SK-N-SH (cell line): ENCODE measurements around the gene MEIS2. TPM values are rescaled to one million over a fixed set of nuclear protein-coding genes. Genes with fewer than 3 reads are reported as not detected.
A peak's percentile ranks its signal among the peaks of the same experiment; 100 is the strongest.

Experiments
- CHD2 ChIP-seq: fragments of 150-350 bp; IDR thresholded peaks from 2 replicates; pipeline ENCODE4 v1.6.1; 2018; ENCODE audit warnings: low read length; ENCODE audit not compliant: partially characterized antibody
- EP300 ChIP-seq, 2 experiments: IDR thresholded peaks; 2 replicates each; pipeline versions ENCODE4 v1.4.0 to v1.6.1; 2012; ENCODE audit warnings: borderline replicate concordance in 1 of 2, low read depth in 1 of 2, low read length in 1 of 2
- EZH2phosphoT487 ChIP-seq: fragments of 200-600 bp; sonication (generic); IDR thresholded peaks from 2 replicates; pipeline ENCODE4 v1.6.1; 2017; ENCODE audit warnings: low read depth, mixed run types, mild to moderate bottlenecking, antibody characterized with exemption, moderate library complexity, borderline replicate concordance
- FOSL2 ChIP-seq: IDR thresholded peaks from 2 replicates; pipeline ENCODE4 v1.4.0; 2012; ENCODE audit warnings: low read depth, mild to moderate bottlenecking, moderate library complexity, borderline replicate concordance
- GABPA ChIP-seq: IDR thresholded peaks from 2 replicates; pipeline ENCODE4 v1.4.0; 2012; ENCODE audit warnings: low read depth, mild to moderate bottlenecking
- GATA2 ChIP-seq: sonication (generic); formaldehyde crosslinking; IDR thresholded peaks from 2 replicates; pipeline ENCODE4 v1.5.0; 2020; ENCODE audit warnings: mild to moderate bottlenecking, missing genetic modification reagents
- JUND ChIP-seq: IDR thresholded peaks from 2 replicates; pipeline ENCODE4 v1.4.0; 2012
- MAX ChIP-seq: IDR thresholded peaks from 2 replicates; pipeline ENCODE4 v1.4.0; 2012; ENCODE audit warnings: low read depth
- MEF2A ChIP-seq: IDR thresholded peaks from 2 replicates; pipeline ENCODE4 v1.4.0; 2012; ENCODE audit warnings: low read depth, borderline replicate concordance
- MXI1 ChIP-seq: IDR thresholded peaks from 2 replicates; pipeline ENCODE4 v1.6.1; 2012; ENCODE audit warnings: mild to moderate bottlenecking, low read depth, low read length, improper control_type of control experiment
- NFIC ChIP-seq: IDR thresholded peaks from 2 replicates; pipeline ENCODE4 v1.4.0; 2012; ENCODE audit warnings: borderline replicate concordance
- NRF1 ChIP-seq: IDR thresholded peaks from 2 replicates; pipeline ENCODE4 v1.6.1; 2012; ENCODE audit warnings: low read depth, mild to moderate bottlenecking, low read length
- POLR2AphosphoS5 ChIP-seq: IDR thresholded peaks from 2 replicates; pipeline ENCODE4 v1.6.1; 2012; ENCODE audit warnings: low read depth, low read length
- RAD21 ChIP-seq: IDR thresholded peaks from 2 replicates; pipeline ENCODE4 v1.6.1; 2012; ENCODE audit warnings: mild to moderate bottlenecking, low read length
- REST ChIP-seq: IDR thresholded peaks from 2 replicates; pipeline ENCODE4 v1.6.1; 2012; ENCODE audit warnings: mild to moderate bottlenecking, low read depth, low read length, moderate library complexity
- RFX5 ChIP-seq: IDR thresholded peaks from 2 replicates; pipeline ENCODE4 v1.6.1; 2012; ENCODE audit warnings: mild to moderate bottlenecking, improper control_type of control experiment, low read length
- RXRA ChIP-seq: IDR thresholded peaks from 2 replicates; pipeline ENCODE4 v1.4.0; 2012; ENCODE audit warnings: low read depth, mild to moderate bottlenecking, borderline replicate concordance
- SIN3A ChIP-seq: IDR thresholded peaks from 2 replicates; pipeline ENCODE4 v1.6.1; 2012; ENCODE audit warnings: low read depth, mild to moderate bottlenecking, low read length, moderate library complexity, borderline replicate concordance
- TAF1 ChIP-seq: IDR thresholded peaks from 2 replicates; pipeline ENCODE4 v1.6.1; 2012; ENCODE audit warnings: low read depth, mild to moderate bottlenecking, low read length, moderate library complexity, borderline replicate concordance
- TCF12 ChIP-seq: IDR thresholded peaks from 2 replicates; pipeline ENCODE4 v1.4.0; 2012
- TEAD4 ChIP-seq: IDR thresholded peaks from 2 replicates; pipeline ENCODE4 v1.4.0; 2012; ENCODE audit warnings: mild to moderate bottlenecking, borderline replicate concordance; ENCODE audit not compliant: insufficient read depth
- YY1 ChIP-seq: IDR thresholded peaks from 2 replicates; pipeline ENCODE4 v1.4.0; 2012; ENCODE audit warnings: low read depth, mild to moderate bottlenecking
- polyA plus RNA-seq, 3 experiments: library from polyadenylated mRNA; depleted of rRNA; stranded (reverse); fragments of >200 nt; gene quantifications; 2 replicates each; pipeline ENCODE4 v1.2.3, GENCODE V29; 2012
- TF ChIP-seq, protein P1 (sequence below): fragments of 150-350 bp; IDR thresholded peaks from 2 replicates; pipeline ENCODE4 v1.6.1; 2017; ENCODE audit warnings: antibody characterized with exemption, low read length, low read depth, borderline replicate concordance
- TF ChIP-seq, protein P2 (sequence below): fragments of 200-600 bp; sonication (generic); IDR thresholded peaks from 2 replicates; pipeline ENCODE4 v1.6.1; 2017; ENCODE audit warnings: antibody characterized with exemption, mild to moderate bottlenecking, moderate library complexity
- TF ChIP-seq, protein P3 (sequence below): IDR thresholded peaks from 2 replicates; pipeline ENCODE4; 2012

MEIS2 gene
- polyA plus RNA-seq, 1 of the 3 experiments (the other 2 are of a cell fraction): 146 TPM

DNA sequence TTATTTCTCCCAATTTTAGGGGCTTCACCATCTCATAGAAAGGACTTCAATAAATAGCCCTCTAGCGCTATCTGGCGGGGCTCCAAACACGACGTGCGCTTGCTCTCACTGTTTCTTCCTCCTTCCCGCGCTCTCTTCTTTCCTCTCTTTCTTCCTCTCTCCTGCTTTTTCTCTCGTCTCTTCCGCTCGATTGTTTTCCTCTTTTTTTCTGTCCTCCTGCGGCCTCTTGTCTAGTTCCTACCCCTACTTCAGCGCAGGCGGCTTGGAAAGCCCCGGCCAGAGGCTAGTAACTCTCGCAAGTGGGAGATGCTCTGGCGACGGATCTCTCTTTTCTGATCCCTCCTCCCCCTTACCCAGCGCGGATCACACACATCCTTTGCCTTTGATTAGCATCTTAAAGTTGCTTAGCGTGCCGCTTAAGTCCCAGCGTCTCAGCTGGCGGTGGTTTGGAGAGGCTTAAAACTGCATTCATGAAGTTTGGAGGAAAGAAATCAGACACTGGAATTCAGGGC, 6.2 kb upstream of the MEIS2 start (continued):
- TF ChIP-seq REST: no peak
- no peak for TF ChIP-seq CHD2
- TF ChIP-seq, protein P1, sequence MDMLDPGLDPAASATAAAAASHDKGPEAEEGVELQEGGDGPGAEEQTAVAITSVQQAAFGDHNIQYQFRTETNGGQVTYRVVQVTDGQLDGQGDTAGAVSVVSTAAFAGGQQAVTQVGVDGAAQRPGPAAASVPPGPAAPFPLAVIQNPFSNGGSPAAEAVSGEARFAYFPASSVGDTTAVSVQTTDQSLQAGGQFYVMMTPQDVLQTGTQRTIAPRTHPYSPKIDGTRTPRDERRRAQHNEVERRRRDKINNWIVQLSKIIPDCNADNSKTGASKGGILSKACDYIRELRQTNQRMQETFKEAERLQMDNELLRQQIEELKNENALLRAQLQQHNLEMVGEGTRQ: no peak
- TF ChIP-seq NFIC: peak; percentile 29; the same call in 1 of the 2 replicates
- no peak for TF ChIP-seq TCF12
- TF ChIP-seq NRF1: no peak
- no peak for TF ChIP-seq POLR2AphosphoS5
- TF ChIP-seq SIN3A: peak; percentile 44; the same call in 1 of the 2 replicates
- TF ChIP-seq MAX: 0 out of 2 replicates have a peak, but pooled peaks have one; percentile 7
- TF ChIP-seq RFX5: no peak
- TF ChIP-seq, protein P2, sequence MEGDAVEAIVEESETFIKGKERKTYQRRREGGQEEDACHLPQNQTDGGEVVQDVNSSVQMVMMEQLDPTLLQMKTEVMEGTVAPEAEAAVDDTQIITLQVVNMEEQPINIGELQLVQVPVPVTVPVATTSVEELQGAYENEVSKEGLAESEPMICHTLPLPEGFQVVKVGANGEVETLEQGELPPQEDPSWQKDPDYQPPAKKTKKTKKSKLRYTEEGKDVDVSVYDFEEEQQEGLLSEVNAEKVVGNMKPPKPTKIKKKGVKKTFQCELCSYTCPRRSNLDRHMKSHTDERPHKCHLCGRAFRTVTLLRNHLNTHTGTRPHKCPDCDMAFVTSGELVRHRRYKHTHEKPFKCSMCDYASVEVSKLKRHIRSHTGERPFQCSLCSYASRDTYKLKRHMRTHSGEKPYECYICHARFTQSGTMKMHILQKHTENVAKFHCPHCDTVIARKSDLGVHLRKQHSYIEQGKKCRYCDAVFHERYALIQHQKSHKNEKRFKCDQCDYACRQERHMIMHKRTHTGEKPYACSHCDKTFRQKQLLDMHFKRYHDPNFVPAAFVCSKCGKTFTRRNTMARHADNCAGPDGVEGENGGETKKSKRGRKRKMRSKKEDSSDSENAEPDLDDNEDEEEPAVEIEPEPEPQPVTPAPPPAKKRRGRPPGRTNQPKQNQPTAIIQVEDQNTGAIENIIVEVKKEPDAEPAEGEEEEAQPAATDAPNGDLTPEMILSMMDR: peak; percentile 61
- no peak for TF ChIP-seq EP300 (IDR thresholded peaks at IDR 0.05; ENCODE audit: borderline replicate concordance in 1 of 2, low read depth in 1 of 2, low read length in 1 of 2)
- TF ChIP-seq RXRA: no peak
- no peak for TF ChIP-seq JUND
- TF ChIP-seq MEF2A: no peak
- TF ChIP-seq GATA2 (CRISPR knock-in tag): no peak
- TF ChIP-seq, protein P3, sequence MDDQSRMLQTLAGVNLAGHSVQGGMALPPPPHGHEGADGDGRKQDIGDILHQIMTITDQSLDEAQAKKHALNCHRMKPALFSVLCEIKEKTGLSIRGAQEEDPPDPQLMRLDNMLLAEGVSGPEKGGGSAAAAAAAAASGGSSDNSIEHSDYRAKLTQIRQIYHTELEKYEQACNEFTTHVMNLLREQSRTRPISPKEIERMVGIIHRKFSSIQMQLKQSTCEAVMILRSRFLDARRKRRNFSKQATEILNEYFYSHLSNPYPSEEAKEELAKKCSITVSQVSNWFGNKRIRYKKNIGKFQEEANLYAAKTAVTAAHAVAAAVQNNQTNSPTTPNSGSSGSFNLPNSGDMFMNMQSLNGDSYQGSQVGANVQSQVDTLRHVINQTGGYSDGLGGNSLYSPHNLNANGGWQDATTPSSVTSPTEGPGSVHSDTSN: no peak
- TF ChIP-seq TEAD4: no peak
- peak; percentile 61 for TF ChIP-seq RAD21
- TF ChIP-seq YY1: no peak
- TF ChIP-seq TAF1: peak; percentile 19; the same call in 1 of the 2 replicates
- no peak for TF ChIP-seq EZH2phosphoT487
- TF ChIP-seq GABPA: no peak
- no peak for TF ChIP-seq FOSL2
- no peak for TF ChIP-seq MXI1
- TF ChIP-seq, all 33 proteins: peak for 7
